Natural killer cell (primary cell): ENCODE measurements around the gene GNB1L. TPM values are rescaled to one million over a fixed set of nuclear protein-coding genes. Genes with fewer than 3 reads are reported as not detected.
A peak's percentile ranks its signal among the peaks of the same experiment; 100 is the strongest.

ENCODE experiments used
- ATAC-seq, 3 donors: fragments of 150-1000 bp in 2 of 3; fragments of 200-7000 bp in 1 of 3; cut with Tn5 transposase; 1 replicate in 1 of 3; 2 replicates in 2 of 3; pipeline ENCODE4 v1.10.0; 2021; ENCODE audit warnings: mild to moderate bottlenecking in 2 of 3, moderate library complexity in 2 of 3
- DNase-seq, 2 donors: peaks; one replicate each; pipeline versions ENCODE4 v3.0.0 to v3.0.0-alpha.2; 2013 to 2021; ENCODE audit warnings: mixed read lengths in 1 of 2
- H3K27ac ChIP-seq: one replicate; pipeline ENCODE4 v1.5.1; 2013; ENCODE audit warnings: mild to moderate bottlenecking, low read length
- H3K27me3 ChIP-seq: one replicate; pipeline ENCODE4 v1.6.1; 2013; ENCODE audit warnings: low read length; ENCODE audit not compliant: control insufficient read depth, insufficient read depth
- H3K36me3 ChIP-seq: one replicate; pipeline ENCODE4 v1.6.1; 2013; ENCODE audit warnings: low read length; ENCODE audit not compliant: control insufficient read depth, insufficient read depth
- H3K4me1 ChIP-seq: one replicate; pipeline ENCODE4 v1.6.1; 2013; ENCODE audit warnings: low read length; ENCODE audit not compliant: control insufficient read depth, insufficient read depth
- H3K4me3 ChIP-seq: one replicate; pipeline ENCODE4 v1.5.1; 2013; ENCODE audit warnings: low read length
- H3K9me3 ChIP-seq: one replicate; pipeline ENCODE4 v1.6.1; 2013; ENCODE audit warnings: low read length; ENCODE audit not compliant: control insufficient read depth, insufficient read depth
- H3K27ac Mint-ChIP-seq, 2 donors: one replicate each; pipeline ENCODE4 v1.8.0; 2022; ENCODE audit warnings: mild to moderate bottlenecking in 2 of 2, mixed read lengths in 2 of 2, moderate library complexity in 1 of 2
- H3K27me3 Mint-ChIP-seq, 2 donors: one replicate each; pipeline ENCODE4 v1.8.0; 2022; ENCODE audit warnings: low read depth in 2 of 2, mixed read lengths in 2 of 2
- H3K36me3 Mint-ChIP-seq: one replicate; pipeline ENCODE4 v1.8.0; 2022; ENCODE audit warnings: mixed read lengths
- H3K4me1 Mint-ChIP-seq, 2 donors: one replicate each; pipeline ENCODE4 v1.8.0; 2022; ENCODE audit warnings: mixed read lengths in 2 of 2
- H3K4me3 Mint-ChIP-seq: one replicate; pipeline ENCODE4 v1.8.0; 2022; ENCODE audit warnings: mild to moderate bottlenecking, moderate library complexity, mixed read lengths
- H3K9me3 Mint-ChIP-seq, 2 donors: one replicate each; pipeline ENCODE4 v1.8.0; 2022; ENCODE audit warnings: mixed read lengths in 2 of 2
- CTCF ChIP-seq: fragments of 200-600 bp; IDR thresholded peaks from one replicate; pipeline ENCODE4 v1.8.0; 2022; ENCODE audit warnings: antibody characterized with exemption
- WGBS: methylation state at CpG from one replicate; pipeline ENCODE4 v1.1.7; 2013; ENCODE audit warnings: missing lambda C conversion rate; ENCODE audit not compliant: insufficient coverage; 5-methylcytosine and 5-hydroxymethylcytosine counted together
- intact Hi-C: fragments of 100-400 bp; cut with micrococcal nuclease; formaldehyde crosslinking; loops from one replicate; pipeline ENCODE4 v1.14.2; 2022
- total RNA-seq, 4 donors: library from RNA; stranded (reverse); fragments of 120-200 nt in 1 of 4; gene quantifications; one replicate each; pipeline versions ENCODE4 v1.2.3 to v1.2.4, GENCODE V29; 2013 to 2022

Gene GNB1L
- total RNA-seq, 3 donors from 2014 or later (not counting 1 experiment from before 2014, with no cell fraction given) = 5.1 to 5.3 (median 5.3) TPM

DNA sequence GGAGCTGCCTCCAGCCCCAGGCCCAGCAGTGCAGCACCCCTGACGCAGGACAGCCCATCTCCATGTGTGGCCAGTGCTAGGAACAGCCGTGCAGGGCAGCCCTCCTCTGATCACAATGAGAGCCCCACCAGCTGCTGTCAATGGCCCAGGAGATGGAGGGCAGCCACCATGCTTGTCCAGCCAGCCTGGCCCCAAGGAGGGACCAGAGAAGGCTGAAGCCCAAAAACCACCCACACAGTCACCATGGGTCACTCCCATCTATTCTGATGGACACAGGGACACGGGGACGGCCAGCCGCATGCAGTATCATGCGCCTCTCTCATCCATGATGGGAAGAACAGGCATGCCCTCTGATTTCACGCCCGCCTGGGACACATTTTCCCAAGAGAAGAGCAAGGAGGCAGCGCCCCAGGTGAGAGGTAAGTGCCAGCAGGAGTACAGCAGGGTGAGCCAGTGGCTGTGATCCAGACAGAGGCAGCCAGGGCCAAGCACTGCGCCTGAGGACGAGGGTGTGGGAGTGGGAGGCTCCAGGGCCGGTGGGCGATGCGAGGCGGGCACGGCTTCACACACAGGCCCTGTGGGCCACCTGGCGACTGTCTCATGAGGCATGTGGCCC is 33.6 kb upstream of the GNB1L start:
- no peaks in the 10 kb centered on the region for H3K9me3 ChIP-seq
- no peaks in the 10 kb centered on the region for H3K36me3 Mint-ChIP-seq
- no peak overlapping the region for H3K27ac ChIP-seq
- H3K4me1 ChIP-seq = peaks cover 44% of the 10 kb centered on the region
- no peaks in the 10 kb centered on the region for H3K36me3 ChIP-seq
- H3K9me3 Mint-ChIP-seq = no peaks in the 10 kb centered on the region
- no peak overlapping the region for H3K4me3 ChIP-seq
- no peak overlapping the region for H3K27ac Mint-ChIP-seq
- 93% methylated on average over 17 of the region's 17 CpGs for WGBS
- intact Hi-C loops = no loop called here
- no peaks in the 10 kb centered on the region for H3K27me3 ChIP-seq
- H3K4me3 Mint-ChIP-seq = no peak overlapping the region
- ATAC-seq (no peak), DNase-seq (no peak)
- TF ChIP-seq CTCF = no peak
- no peaks in the 10 kb centered on the region for H3K27me3 Mint-ChIP-seq
- peaks cover 12 to 17% of the 10 kb centered on the region in 2 donors for H3K4me1 Mint-ChIP-seq

- ATAC-seq (no peak), DNase-seq (no peak)
- Histone ChIP-seq H3K27me3 (no peaks in the 10 kb centered on the region), H3K27ac (no peak overlapping the region), H3K9me3 (no peaks in the 10 kb centered on the region), H3K4me1 (peaks cover 37% of the 10 kb centered on the region), H3K36me3 (no peaks in the 10 kb centered on the region), H3K4me3 (no peak overlapping the region)
- H3K27me3 Mint-ChIP-seq = no peaks in the 10 kb centered on the region
- H3K9me3 Mint-ChIP-seq = no peaks in the 10 kb centered on the region
- WGBS = 86% methylated on average over 16 of the region's 16 CpGs
- intact Hi-C loops = no loop called here
- TF ChIP-seq CTCF = no peak
- no peak overlapping the region for H3K4me3 Mint-ChIP-seq
- H3K36me3 Mint-ChIP-seq = no peaks in the 10 kb centered on the region
- H3K27ac Mint-ChIP-seq = no peak overlapping the region
- H3K4me1 Mint-ChIP-seq = peaks cover 12 to 14% of the 10 kb centered on the region in 2 donors
Measured at GRCh38 chr22:19887256-19887985, 32.7 kb upstream of the GNB1L start.

- Mint-ChIP-seq H3K36me3 (no peaks in the 10 kb centered on the region), H3K27me3 (no peaks in the 10 kb centered on the region), H3K4me3 (no peak overlapping the region), H3K9me3 (no peaks in the 10 kb centered on the region), H3K4me1 (peaks cover 5 to 7% of the 10 kb centered on the region in 2 donors), H3K27ac (no peak overlapping the region)
- peak in 1 of 3 donors; percentile 46 for ATAC-seq
- no peak for TF ChIP-seq CTCF
- no peak overlapping the region for H3K27ac ChIP-seq
- peak in 1 of 2 donors; percentile 70 for DNase-seq
- H3K36me3 ChIP-seq = no peaks in the 10 kb centered on the region
- H3K4me3 ChIP-seq = no peak overlapping the region
- intact Hi-C loops = no loop called here
- H3K27me3 ChIP-seq = no peaks in the 10 kb centered on the region
- WGBS = 72% methylated on average over 9 of the region's 12 CpGs
- no peaks in the 10 kb centered on the region for H3K9me3 ChIP-seq
- peaks cover 30% of the 10 kb centered on the region for H3K4me1 ChIP-seq
Measured at GRCh38 chr22:19886605-19887255, 32.1 kb upstream of the GNB1L start.
